WTC11 (cell line): ENCODE data around the gene TMED10.
A peak's percentile ranks its signal among the peaks of the same experiment; 100 is the strongest.

Source experiments
- CTCF ChIP-seq: fragments of 200-600 bp; IDR thresholded peaks from 2 replicates; pipeline ENCODE4 v1.8.0; 2022; ENCODE audit warnings: antibody characterized with exemption
- E2F4 ChIP-seq: sonication (generic); formaldehyde crosslinking; IDR thresholded peaks from 2 replicates; pipeline ENCODE4 v1.8.1; 2022; ENCODE audit warnings: low read depth, mild to moderate bottlenecking, moderate library complexity, missing genetic modification reagents, borderline replicate concordance
- ERG ChIP-seq: fragments of 250-450 bp; sonication (Bioruptor Pico); IDR thresholded peaks from 2 replicates; pipeline ENCODE4 v1.8.0; 2021; ENCODE audit warnings: mild to moderate bottlenecking
- FOXP4 ChIP-seq: sonication (generic); formaldehyde crosslinking; IDR thresholded peaks from 2 replicates; pipeline ENCODE4 v1.8.0; 2022; ENCODE audit warnings: mild to moderate bottlenecking, missing genetic modification reagents
- IRF2 ChIP-seq: sonication (generic); formaldehyde crosslinking; IDR thresholded peaks from 2 replicates; pipeline ENCODE4 v1.8.0; 2022; ENCODE audit warnings: low read depth, missing genetic modification reagents, borderline replicate concordance
- KAT7 ChIP-seq: sonication (generic); formaldehyde crosslinking; IDR thresholded peaks from 2 replicates; pipeline ENCODE4 v1.8.1; 2023; ENCODE audit warnings: missing genetic modification reagents, mild to moderate bottlenecking, borderline replicate concordance
- NR2C2 ChIP-seq: sonication (generic); formaldehyde crosslinking; IDR thresholded peaks from 2 replicates; pipeline ENCODE4 v1.8.0; 2022; ENCODE audit warnings: mild to moderate bottlenecking, missing genetic modification reagents
- SMAD4 ChIP-seq: sonication (generic); formaldehyde crosslinking; IDR thresholded peaks from 2 replicates; pipeline ENCODE4 v1.8.0; 2022; ENCODE audit warnings: mild to moderate bottlenecking, missing genetic modification reagents
- TEAD1 ChIP-seq: sonication (generic); formaldehyde crosslinking; IDR thresholded peaks from 2 replicates; pipeline ENCODE4 v1.8.0; 2022; ENCODE audit warnings: mild to moderate bottlenecking, missing genetic modification reagents
- USF1 ChIP-seq: sonication (generic); formaldehyde crosslinking; IDR thresholded peaks from 2 replicates; pipeline ENCODE4 v1.8.0; 2022; ENCODE audit warnings: mild to moderate bottlenecking, missing genetic modification reagents
- ZBTB43 ChIP-seq: sonication (generic); formaldehyde crosslinking; IDR thresholded peaks from 2 replicates; pipeline ENCODE4 v1.8.1; 2023; ENCODE audit warnings: mild to moderate bottlenecking, missing genetic modification reagents
- ZNF138 ChIP-seq: sonication (generic); formaldehyde crosslinking; conservative IDR thresholded peaks from 2 replicates; pipeline ENCODE4 v1.8.1; 2022; ENCODE audit warnings: mild to moderate bottlenecking, moderate library complexity, missing genetic modification reagents
- ZNF263 ChIP-seq: sonication (generic); formaldehyde crosslinking; IDR thresholded peaks from 2 replicates; pipeline ENCODE4 v1.8.1; 2022; ENCODE audit warnings: low read depth, mild to moderate bottlenecking, moderate library complexity, missing genetic modification reagents
- ZNF317 ChIP-seq: sonication (generic); formaldehyde crosslinking; IDR thresholded peaks from 2 replicates; pipeline ENCODE4 v1.8.1; 2023; ENCODE audit warnings: low read depth, mild to moderate bottlenecking, moderate library complexity, missing genetic modification reagents, borderline replicate concordance

GRCh38 chr14:75176142-75176820 is at the start of gene TMED10:
- TF ChIP-seq KAT7 (no peak), CTCF (no peak), IRF2 (CRISPR knock-in tag) (no peak), FOXP4 (CRISPR knock-in tag) (peak; percentile 75; the same call in 1 of the 2 replicates), ZNF263 (CRISPR knock-in tag) (no peak), ZNF317 (CRISPR knock-in tag) (no peak), TEAD1 (CRISPR knock-in tag) (peak; percentile 52; the same call in 1 of the 2 replicates), ZBTB43 (CRISPR knock-in tag) (peak; percentile 65; the same call in 1 of the 2 replicates), USF1 (peak; percentile 98), SMAD4 (CRISPR knock-in tag) (no peak), E2F4 (CRISPR knock-in tag) (0 out of 2 replicates have a peak, but pooled peaks have one; percentile 23), NR2C2 (CRISPR knock-in tag) (peak; percentile 99), ZNF138 (no peak), ERG (CRISPR knock-in tag) (no peak)
